GM19193 (cell line): Measurements from ENCODE around the gene LMCD1.

ENCODE experiments used
- POLR2A ChIP-seq: IDR thresholded peaks from 4 replicates; pipeline ENCODE4 v1.6.1; 2011; ENCODE audit not compliant: insufficient read depth, insufficient read length; ENCODE audit errors: extremely low read depth

The LMCD1 gene

DNA sequence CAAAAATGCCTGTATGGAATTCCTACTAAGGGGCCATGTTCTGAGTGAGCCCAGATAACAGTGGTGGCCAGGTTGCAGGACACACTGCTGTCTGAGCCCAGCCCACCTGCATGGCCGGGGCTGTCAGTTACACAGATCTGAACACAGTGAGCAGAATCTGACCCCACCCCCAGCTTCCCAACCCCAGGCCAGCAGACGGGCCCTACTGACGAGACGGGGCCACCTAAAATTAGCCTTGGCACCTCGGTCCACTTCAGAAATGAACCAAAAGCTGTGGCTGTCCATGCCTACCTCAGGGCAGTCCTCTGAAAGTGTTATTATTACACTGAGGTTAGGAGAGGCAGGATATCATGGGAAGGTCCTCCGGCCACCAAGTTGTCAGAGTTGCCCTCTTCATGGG lies 51.8 kb downstream of the LMCD1 start:
- no peak for TF ChIP-seq POLR2A

DNA sequence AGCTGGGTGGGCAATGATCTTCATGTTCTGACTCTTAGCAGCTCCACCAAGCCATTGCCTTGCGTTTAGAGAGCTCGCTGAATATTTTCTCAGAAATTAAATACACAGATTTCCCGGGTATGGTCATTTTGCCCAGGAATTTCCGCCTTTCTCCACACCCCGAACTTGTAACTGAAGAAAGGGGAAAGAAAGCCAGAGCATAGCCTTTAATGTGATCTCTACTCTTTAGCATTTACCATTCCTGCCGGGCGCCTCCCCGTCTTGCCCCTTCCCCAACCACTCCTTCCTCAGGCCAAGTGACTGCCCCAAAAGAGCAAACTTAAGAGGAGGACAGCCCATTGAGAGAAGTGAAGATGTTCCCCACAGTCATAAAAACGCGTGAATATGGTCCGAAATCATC lies 53.1 kb downstream of the LMCD1 start:
- TF ChIP-seq POLR2A, result no peak

DNA sequence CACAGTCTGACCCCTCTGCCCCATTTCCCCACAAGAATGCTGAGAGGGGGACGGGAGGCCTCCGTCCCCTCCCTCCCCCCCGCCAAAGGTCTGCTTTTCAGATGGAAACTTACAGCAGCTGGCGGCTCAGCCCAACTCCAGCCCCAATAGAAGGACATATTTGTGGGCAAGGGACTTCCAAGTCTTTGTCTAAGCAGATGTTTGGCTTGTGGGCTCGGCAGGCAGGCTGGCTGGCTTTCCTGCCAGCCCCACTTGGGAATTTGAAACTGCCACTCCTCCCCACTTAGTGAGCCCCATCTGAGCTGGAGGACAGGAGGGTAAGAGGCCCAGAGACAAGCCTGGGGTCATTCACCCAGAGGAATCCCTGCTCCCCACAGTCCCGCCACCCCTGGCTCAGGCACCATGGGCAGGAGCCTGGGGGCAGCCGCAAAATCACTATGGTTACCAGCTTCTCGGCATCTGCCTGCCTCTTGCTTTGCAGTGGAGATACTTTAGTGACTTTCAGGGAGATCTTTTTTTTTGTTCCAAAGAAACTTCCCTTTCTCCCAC lies 53.6 kb downstream of the LMCD1 start:
- no peak for TF ChIP-seq POLR2A

DNA sequence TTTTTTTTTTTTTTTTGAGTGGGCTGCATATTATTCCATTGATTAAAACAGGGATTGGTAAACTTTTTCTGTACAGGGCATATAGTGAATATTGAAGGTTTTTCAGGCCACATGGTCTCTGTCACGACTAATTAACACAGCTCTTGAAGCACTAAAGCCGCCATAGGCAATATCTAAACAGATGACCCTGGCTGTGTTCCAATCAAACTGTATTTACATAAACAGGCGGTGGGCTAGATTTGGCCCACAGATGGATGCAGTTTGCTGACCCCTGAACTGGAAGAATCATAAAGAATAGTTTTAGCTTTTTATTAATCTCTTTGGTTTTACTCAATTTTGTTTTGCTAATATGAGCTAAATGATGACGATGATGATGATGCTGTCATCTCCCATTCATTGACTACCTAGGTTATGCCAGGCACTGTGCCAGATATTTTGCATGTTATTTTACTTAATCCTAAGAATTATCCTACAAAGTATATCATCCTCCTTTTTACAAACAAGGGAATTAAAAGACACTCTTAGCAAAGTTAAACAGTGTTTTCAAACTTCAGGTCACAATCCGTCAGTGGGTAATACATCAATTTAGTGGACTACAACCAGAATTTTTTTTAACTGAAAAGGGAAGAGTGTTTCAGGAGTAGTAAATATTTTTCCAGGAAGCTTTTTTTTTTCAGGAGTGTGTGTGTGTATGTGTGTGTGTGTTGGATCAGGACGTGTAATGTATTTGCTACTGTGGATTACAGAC lies 54.3 kb downstream of the LMCD1 start:
- TF ChIP-seq POLR2A, result no peak

DNA sequence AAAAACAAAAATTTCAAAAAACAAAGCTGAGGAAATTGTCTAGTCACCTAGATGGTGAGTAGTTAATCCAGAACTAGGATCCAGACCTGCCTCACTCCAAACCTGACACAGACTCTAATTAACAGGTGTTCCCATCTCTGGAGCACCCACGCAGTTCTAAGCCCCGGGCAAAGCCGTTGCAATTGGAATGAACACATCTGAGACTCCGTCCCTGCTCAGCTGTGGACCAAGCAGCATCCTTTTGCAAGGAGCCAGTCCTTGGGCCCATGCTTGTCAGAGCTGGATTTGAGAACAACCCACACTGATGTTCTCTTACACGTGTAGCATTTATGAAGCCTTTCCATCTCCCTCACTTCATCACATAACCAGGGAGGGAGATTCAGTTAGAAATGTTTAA lies 54.8 kb downstream of the LMCD1 start:
- no peak for TF ChIP-seq POLR2A

DNA sequence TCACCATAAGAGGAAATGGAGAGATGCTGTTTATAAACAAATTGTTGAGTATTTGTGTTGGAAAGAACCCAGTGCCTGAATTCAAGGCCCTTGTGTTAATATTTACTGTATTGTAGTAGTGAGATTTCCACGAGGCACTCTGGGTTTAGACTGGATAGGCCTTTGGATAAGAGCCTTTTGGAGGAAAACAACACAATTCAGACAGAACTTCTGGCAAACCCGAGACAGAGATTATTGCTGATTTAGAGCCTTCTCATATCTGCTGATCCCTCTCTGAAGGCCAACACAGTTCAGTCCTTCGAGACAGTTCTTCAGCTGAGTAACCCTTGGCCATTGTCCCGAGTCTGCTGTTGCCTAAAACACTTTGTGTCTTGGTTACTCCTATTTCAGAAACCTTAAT lies 55.7 kb downstream of the LMCD1 start:
- TF ChIP-seq POLR2A, result no peak

DNA sequence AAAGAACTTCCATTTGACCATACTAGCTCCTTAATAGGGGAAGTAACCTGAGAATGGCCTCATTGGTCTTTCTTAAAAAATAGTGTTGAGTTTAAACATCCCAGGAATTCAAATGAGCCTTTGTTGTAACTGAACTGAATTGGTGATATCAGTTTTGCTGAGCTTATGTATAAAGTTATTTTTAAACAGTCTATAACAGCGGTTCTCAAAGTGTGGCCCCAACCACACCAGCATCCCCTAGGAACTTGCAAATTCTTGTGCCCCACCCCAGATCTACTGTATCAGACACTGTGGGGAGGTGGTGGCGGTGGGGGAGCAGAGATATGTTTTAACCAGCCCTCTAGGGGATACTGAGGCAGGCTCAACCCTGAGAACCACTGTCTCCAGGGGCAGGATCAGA lies 57.0 kb downstream of the LMCD1 start:
- TF ChIP-seq POLR2A, result no peak

DNA sequence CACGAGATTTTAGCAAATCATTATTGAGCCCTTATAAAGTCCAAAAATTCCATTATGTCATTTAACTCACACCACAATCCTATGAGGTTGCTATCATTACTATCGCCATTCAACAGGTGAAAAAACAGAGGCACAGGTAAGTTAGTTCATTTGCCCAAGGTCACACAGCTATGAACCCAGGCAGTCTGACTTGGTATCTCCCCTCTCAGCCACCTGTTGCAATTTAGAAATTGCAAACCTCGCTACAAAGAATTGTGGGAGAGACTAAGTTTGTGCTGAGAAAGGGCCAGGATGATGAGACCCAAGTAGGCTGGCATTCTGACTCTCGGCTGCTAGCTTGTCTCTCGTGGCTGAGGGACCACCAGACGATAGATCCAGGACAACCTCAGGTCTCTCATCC lies 57.7 kb downstream of the LMCD1 start:
- no peak for TF ChIP-seq POLR2A

DNA sequence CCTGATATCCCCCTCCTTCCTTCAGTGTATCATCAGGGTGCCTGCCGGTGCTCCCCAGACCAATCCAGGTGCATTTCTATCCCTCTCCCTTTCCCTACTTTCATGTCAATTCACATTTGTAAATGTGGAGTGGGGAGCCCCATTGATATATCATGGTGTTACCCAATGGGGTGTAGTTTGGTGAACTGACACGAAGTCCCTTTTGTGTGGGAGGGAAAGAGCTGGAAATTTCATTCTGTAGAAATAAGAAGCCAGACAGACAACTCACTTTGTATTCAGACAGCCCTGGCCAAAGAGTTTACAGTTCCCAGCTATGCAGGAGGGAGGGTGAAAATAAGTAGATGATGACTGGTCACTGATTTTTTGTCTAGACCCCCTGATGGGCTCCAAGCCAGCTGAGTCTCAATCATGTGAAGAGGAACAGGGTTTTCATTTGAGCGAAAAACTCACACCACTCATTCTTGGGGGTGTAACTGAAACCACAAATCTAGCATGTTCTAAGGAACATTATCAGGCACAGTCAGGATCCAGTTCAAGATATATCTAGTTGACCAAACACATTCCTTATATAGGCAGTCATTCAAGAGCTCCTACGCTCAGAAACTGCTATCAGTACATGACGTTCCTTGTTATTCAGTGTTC lies 58.9 kb downstream of the LMCD1 start:
- no peak for TF ChIP-seq POLR2A

DNA sequence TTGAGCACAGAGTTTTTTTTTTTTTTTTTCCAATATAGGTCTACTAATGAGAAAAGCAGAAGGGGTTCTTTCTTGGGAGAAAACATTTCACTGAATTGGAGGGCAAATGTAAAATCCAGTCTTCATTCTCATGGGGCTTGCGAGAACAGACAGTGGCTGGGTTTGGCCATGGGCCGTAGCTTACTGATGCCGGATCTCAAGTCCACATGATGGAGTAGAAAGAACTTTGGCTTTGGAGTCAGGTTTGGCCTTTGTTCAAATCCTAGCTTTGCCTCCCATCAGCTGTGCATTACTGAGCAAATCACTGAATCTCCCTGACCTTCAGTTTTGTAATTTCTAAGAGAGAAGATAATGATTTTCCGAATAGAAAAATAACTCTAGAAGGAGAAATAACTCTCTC lies 59.7 kb downstream of the LMCD1 start:
- TF ChIP-seq POLR2A, result no peak

DNA sequence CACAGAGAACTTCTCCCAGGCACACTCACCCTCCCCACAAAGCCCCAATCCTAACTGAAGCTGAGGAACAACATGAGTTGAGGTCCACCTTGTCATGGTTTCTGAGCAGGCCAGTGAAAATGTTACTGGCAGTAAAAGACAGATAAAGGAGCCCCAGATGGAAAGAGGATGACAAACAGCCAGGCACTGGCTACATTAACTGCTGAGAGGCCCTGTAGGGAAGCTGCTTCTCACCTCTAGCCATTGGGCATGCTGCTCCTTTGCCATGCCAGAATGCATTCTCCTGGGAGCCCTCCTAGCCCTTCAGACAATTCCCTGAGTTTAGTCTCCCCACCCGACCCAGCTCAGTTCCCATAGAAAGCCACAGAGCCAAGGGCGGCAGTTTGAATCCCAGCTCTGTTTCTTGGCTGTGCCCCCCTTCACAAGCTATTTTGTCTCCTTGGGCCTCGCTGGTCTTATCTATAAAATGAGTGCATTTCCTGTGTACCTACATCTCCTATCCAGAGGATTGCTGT lies 60.5 kb downstream of the LMCD1 start:
- TF ChIP-seq POLR2A, result no peak

DNA sequence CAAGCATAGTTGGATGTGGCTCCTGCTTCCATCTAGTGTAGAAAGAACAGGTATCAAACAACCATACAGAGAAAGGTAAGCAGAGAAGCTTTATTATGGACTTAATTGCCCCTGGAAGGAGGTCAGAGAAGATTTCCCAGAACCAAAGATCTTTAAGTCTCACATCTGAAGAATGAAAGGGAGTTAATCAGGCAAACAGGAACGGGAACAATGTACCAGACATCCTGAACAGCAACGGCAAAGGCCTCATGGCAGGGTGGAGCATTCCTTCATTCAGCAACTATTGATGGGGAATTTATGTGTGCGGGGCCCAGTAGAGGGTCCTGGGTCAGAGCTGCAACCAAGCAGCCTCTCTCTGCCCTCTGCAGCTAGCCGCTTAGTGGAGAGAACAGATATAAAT lies 61.5 kb downstream of the LMCD1 start:
- TF ChIP-seq POLR2A, result no peak

DNA sequence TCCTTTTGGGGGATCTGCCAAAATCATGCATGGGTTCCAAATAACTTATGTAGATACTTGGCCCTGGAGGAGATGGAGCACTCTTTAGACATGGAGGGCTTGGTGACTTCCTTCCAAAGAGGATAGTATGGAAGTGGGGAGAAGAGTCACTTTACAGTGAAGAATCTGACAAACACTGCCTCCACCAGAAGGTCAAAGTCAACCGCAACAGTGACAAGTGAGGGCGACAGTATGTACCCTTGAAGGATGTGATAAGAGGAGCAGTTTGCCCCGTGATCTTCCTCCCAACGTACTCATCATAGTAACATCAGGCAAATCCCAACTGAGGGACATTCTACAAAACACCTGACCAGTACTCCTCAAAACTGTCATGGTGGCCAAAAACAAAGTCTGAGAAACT lies 62.0 kb downstream of the LMCD1 start:
- no peak for TF ChIP-seq POLR2A

DNA sequence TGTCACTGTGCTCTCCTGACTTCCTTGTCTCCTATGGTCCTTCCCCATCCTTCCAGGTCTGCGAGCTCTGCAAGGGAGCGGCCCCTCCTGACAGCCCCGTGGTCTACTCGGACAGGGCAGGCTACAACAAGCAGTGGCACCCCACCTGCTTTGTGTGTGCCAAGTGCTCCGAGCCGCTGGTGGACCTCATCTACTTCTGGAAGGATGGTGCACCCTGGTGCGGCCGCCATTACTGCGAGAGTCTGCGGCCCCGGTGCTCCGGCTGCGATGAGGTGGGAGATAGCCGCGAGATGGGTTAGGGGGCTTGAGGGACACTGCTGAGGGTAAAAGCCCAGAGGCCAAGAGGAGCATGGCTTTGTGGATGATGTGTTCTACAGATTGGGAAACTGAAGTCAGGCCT lies 63.8 kb downstream of the LMCD1 start:
- no peak for TF ChIP-seq POLR2A

DNA sequence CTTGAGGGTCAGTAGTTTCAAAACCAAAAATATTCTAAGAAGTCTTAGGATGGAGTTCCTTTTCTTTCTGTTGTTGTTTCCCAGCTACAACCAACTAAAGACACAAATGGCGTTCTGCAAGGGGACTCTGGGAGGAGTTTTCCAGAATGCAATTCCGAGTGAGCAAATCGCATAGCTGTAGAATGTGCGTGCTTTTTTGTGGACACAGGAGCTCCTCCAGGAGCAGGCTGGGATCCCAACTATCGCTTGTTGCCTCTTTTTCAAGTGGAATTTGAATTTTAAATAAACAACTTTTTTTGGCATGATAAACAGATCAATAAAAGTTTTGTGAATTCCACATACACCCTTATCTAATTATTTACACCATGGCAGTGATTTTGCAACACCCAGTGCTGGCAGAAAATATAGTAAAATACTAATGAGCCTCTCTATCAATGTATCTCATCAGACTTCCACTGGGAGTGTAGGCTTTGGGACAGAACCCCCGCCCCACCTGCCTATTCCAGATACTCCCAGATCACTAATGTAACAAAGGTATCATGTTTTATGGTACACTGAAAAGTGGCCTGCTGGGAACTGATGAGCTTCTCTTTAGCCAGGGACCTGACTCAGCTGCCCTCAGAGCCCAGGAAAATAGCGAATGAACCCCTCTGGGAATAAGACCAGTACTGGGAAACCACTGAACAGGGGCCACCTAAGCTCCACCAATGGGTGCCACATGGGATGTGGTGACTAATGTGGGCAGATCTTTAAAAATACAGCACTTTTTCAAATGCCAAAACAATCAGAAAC lies 66.4 kb downstream of the LMCD1 start:
- TF ChIP-seq POLR2A, result no peak
